ENCODE measurements around the gene AFF2.

The AFF2 gene
- 1.4 to 6.5 (median 2.4) reads per million in 4 donors for total RNA-seq

DNA sequence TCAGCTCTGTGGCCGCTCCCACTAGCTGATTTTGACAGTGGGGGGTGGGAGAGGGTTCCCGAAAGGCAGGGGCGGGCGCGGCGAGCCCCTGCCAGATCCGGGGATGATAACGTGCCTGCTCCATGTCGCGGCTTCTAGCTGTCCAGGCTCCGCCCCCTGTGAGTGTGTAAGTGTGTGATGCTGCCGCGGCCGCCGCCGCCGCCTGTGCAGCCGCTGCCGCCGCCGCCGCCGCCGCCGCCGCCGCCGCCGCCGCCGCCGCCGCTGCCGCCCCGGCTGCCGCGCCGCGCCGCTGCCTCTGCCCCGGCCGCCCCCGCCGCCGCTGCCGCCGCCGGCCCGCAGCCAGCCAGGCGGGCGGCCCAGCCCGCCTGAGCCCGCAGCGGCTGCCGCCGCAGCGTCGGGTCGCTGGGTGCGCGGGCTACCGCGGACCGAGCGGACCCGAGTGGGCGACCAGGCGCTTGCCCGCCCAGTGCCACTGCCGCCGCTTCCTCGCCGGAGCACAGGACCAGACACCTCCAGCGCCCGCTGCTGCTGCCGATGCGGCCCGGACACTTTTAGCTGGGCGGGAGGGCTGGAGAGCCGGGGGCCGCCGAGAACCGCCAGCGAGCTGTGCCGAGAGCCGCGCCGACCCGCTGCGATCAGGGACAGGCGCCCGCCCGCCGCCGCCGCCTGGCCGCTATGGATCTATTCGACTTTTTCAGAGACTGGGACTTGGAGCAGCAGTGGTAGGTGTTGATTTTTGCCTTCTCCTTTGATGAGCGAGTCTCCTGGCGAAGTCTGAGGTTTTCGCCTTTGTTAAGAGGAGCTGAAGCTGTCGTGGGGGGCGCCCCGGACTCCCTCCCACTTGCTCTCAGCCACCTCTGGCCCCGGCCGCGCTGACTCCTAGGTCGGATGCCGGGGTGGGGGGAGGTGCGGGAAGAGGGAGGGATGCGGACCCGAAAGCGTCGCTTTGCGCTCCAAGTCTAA lies at the start of gene AFF2:
Gene AFF2, plus strand, starts transcription at position 195 of the 963 bp plus-strand sequence. Its CDS starts 481 bp downstream, at position 676.
- DNase-seq = peak in 2 of 5 donors; percentile 17 to 43

- no peak for DNase-seq
Observed at GRCh38 chrX:148457279-148457678, 43.1 kb upstream of the AFF2 start.

DNA sequence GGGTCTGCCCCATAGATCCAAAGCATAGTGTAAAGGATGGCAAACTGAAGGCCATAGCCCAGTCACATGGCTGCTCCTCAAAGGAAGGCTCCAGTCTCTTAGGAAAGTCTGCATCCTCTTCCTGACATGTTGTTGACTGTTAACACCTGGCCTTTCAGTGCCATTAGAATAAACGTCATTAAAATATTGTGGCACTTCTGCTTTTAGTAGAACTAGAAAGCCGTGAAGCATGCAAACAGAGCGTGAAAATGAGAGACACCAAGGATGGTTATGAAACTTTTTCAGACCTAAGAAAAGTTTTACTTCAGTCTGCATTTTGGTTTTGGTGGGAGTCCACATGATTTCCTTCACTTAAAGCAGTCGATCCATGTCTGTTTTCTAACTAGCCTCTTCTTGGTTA lies 41.1 kb upstream of the AFF2 start:
- DNase-seq = no peak

GRCh38 chrX:148466292-148466691 lies 34.1 kb upstream of the AFF2 start:
- DNase-seq = peak in 1 of 5 donors; percentile 54

DNA sequence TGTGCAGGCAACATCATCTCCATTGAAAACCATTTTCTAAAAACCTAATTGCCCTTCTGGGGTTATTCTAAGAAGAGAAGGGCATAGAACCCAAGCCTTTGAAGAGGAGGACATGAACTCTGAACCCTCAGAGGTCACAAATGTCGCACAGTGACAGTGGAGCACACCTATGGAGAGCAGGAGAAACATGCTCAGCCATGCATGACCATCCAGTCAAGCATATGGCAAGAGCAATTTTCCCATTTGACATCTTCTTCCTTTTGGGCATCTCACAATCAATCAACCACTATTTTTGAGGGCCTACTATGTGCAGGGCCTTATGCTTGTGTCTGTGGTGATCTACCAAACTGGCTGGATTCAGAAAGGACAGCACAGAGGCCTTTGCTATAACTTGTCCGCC lies 30.1 kb upstream of the AFF2 start:
- DNase-seq = no peak

DNA sequence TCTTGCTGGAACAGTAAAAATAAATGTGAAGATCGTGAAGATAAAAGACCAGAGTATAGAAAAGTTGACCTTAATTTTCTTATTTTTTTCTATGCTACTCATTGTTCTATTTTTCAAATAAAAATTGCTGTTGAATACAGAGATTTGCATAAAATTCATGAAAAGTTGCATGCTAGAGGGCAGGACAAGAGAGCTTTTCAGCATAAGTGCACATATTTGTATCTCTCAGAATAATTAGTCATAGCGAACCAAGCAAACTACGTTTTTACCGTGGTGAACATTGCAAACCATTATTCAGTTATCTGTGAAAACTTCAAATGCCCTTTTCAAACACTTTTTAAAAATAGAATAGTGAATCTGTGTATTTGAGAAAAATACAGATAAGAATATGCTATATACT lies 26.4 kb upstream of the AFF2 start:
- no peak for DNase-seq

GRCh38 chrX:148492057-148492456 lies 8.4 kb upstream of the AFF2 start:
- DNase-seq = no peak

GRCh38 chrX:148495176-148495575 lies 5.2 kb upstream of the AFF2 start:
- no peak for DNase-seq

GRCh38 chrX:148498067-148498466 lies 2.4 kb upstream of the AFF2 start:
- DNase-seq = no peak

DNA sequence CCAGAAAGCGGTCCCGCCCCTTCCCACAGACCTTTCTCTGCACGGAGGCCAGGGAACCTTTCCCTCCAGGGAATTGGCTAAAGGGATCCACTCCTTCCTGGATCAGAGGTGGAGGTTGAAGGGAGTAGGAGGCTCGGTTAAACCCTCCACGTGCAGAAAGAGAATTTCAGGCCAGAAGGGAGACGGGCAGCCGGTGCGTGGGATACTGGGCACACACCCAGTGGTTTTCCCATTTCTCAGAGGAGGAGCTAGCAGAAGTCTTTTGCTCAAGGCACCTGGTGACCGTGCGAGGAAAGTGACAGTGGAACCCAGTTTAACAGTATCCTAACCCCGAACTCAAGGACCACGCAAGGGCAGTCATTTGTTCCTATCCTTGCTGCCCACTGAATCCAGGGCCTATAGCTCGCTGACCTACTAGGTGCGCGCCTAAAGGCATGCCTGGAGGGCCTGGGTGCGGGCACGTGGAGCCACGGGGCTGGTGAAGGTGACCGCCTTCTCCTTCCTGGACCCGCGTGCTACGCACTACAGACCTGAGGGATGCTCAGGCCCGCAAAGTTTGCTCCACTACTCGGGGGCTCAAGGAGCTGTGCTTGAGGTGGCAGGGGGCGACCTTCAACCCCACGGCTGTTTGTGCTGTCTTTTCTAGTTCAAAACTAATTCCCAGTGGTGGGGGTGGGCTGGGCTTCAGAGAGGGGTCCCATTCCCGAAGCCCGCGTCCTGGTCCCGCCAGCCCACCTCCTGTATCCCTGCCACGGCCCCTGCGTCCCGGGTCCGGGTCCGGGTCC lies 587 bp upstream of the AFF2 start:
- DNase-seq = no peak

DNA sequence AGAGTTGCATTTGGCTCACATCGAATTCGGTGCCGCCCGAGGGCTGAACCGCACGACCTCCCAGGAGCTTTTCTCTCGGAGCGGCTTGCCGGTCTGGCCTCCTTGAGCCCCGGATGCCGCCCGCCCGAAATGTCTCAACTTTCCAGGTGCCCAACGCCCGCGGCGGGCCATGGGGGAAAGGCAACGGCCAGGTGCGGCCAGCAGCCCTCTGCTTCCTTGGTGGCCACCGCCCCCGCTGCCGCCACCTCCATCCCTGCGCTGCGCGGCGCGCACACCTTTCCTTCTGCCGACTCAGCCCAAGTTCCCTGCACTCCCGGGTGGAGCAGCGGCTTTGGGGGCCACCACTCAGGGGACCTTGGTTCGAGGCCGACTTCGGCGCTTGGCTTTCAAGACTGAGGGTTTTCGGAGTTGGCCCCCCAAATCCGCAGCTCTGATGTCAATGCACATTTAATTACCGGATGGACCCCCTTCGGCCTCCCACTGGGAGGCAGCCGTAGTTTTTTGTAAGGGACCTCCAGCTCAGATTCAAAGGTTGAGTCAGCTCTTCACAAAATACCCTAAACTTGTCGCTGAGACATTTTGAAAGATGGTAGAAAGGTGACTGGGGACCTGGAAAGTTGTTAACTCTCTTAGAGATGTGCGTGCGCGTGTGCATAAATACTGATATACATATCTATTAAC lies 1.1 kb downstream of the AFF2 start:
- no peak for DNase-seq

GRCh38 chrX:148504506-148504905 lies 4.1 kb downstream of the AFF2 start:
- no peak for DNase-seq

- DNase-seq = no peak
Observed at GRCh38 chrX:148507418-148507817, 7.0 kb downstream of the AFF2 start.

GRCh38 chrX:148512453-148512852 lies 12.0 kb downstream of the AFF2 start:
- DNase-seq = no peak

DNA sequence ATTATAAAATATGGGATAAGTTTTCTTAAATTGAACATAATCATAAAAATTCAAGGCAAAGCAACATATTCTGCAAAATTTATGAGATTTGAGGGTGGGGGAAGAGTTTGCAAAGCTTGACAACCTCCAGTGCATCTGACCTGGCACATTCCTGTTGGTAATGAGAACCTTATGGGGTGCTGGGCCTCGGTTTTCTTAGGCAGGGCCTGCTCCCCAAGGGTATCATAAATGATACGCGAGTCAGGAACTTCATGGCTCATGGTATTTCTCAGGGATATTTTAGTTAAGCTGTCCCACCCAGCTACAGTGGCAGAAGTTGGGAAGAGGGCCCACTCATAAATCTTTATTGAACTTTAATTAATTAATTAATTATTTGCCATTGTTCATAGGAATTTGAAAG lies 13.2 kb downstream of the AFF2 start:
- no peak for DNase-seq

DNA sequence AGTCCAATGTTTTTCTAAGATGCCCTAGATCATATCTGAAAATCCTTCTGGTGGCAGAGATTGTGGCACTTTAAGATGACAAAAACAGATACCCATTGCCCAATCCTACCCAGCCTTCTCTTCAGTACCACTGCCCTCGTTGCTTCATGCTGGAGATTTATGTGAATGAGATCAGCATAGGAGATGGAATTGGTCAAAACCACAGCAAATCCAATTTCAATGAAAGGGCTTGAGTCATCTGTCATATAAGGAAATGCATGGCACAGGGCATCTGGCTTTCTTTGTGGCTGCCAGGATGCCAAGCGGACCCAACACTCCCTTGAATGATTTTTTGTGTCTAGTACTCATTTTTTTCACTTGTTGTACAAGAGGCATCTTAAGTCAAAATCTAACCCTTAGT lies 16.8 kb downstream of the AFF2 start:
- DNase-seq = no peak

DNA sequence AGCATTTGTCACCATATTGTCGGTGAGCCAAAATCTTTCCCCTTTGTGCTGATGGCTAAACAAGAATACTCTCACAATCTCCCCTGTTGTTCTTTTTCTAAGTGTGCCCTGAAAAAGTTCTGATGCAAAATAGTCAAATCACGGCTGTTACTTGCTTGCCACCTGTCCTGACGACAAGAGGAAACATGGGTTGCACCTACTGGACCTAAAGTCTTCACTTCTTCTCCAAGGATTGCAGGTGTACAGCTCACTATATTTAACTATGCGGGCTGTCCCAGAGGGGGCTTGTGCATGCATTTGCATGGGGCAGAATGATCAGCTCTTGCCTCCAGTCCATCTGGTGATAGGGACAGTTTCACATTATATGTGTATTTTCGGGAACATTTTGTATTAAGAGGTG lies 21.6 kb downstream of the AFF2 start:
- DNase-seq = no peak

GRCh38 chrX:148523303-148524080 lies 23.1 kb downstream of the AFF2 start:
- DNase-seq = no peak

DNA sequence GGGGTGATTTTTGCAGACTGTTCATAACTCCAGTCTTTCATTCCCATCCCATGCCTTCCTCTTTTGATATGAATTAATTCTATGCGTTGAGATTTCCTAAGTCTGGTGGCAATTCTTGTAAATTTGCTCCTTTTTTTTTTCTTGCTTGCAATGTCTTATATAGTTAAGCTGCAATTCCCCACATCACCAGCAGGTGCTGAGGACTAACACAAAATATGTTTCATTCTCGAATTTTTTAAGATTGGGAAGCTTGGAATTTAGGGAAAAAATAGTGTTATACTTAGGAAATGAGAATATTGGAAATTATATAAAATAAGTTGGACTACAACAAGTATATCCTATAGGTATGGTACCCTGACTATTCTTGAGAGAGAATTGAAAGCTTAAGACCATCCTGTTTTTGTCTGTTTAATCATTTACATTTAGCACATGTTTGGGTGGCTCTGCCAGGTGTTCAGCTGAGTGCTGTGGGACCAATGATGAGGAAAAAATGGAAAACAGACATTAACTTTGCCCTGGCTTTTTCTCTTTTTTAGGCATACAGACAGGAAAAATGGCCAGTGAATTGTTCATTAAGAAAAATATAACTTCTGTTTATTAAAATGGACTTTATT lies 30.2 kb downstream of the AFF2 start:
- DNase-seq = peak in 2 of 5 donors; percentile 1 to 4

DNA sequence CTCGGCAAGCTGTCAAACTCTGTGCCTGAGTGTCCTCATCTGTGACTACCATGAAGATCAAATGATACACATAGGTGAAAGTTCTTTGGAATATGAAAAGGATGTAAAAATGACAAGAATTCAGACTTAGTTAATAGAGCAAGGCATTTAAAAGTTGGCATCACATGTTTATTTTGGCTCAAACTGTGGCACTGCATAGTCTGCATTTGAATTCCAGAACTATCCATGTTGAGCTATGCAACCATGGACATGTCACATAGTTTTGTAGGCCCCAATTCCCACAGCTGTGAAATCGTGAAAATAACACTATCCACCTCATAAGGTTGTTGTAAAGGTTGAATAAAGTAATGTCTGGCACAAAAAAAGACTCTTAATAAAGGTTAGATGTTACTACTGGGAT lies 33.9 kb downstream of the AFF2 start:
- no peak for DNase-seq

DNA sequence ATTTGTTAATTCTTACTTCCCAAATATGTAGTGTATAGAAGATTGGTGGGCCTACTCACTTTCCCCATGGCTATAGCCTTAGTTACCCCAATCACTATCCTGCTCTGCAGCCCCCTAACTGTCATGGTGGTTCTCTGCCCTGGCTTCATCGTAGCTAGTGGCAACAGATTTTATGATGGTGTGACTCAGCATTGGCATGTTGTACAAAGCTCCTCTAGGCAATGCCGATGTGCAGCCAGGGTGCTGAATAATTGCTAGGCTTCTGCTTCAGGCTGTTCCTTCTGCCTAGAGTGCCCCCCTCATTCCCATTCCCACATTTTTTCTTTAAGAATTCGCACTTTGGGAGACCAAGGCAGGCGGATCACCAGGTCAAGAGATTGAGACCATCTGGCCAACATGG lies 35.2 kb downstream of the AFF2 start:
- DNase-seq = no peak

- no peak for DNase-seq
Observed at GRCh38 chrX:148536961-148537360, 36.5 kb downstream of the AFF2 start.
